AG04449 (cell line): ENCODE results near the gene CSF1.
"Not testable (repeated sequence)": the region's sequence is repeated elsewhere in the genome, so short reads cannot be mapped to it uniquely, and the experiment has no call there.

Experiments used
- CTCF ChIA-PET: fragments of 350-600 bp; formaldehyde crosslinking; extraction: SDS; loops from one replicate; lab custom pipeline; 2021; ENCODE audit warnings: antibody characterized with exemption; lab: Yijun Ruan, JAX
- POLR2A ChIA-PET: fragments of 400-600, 350-600 bp; formaldehyde crosslinking; extraction: SDS; loops from one replicate; lab custom pipeline; 2020; ENCODE audit warnings: antibody characterized with exemption, inconsistent platforms; lab: Yijun Ruan, JAX
- DNase-seq: peaks from one replicate; pipeline ENCODE4 v3.0.0-alpha.2; 2010; ENCODE audit warnings: low read depth, low spot score
- H3K4me3 ChIP-seq: 2 replicates; pipeline ENCODE4 v1.5.1; 2011; ENCODE audit warnings: low read depth, mild to moderate bottlenecking, control low read depth, low read length
- TF ChIP-seq, protein P1 (sequence below): IDR thresholded peaks from one replicate; pipeline ENCODE4 v1.5.1; 2011; ENCODE audit warnings: mild to moderate bottlenecking, moderate library complexity, low read length, control low read depth, inconsistent platforms; ENCODE audit not compliant: insufficient read depth; ENCODE audit errors: missing control alignments

Gene CSF1, protein sequence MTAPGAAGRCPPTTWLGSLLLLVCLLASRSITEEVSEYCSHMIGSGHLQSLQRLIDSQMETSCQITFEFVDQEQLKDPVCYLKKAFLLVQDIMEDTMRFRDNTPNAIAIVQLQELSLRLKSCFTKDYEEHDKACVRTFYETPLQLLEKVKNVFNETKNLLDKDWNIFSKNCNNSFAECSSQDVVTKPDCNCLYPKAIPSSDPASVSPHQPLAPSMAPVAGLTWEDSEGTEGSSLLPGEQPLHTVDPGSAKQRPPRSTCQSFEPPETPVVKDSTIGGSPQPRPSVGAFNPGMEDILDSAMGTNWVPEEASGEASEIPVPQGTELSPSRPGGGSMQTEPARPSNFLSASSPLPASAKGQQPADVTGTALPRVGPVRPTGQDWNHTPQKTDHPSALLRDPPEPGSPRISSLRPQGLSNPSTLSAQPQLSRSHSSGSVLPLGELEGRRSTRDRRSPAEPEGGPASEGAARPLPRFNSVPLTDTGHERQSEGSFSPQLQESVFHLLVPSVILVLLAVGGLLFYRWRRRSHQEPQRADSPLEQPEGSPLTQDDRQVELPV

DNA sequence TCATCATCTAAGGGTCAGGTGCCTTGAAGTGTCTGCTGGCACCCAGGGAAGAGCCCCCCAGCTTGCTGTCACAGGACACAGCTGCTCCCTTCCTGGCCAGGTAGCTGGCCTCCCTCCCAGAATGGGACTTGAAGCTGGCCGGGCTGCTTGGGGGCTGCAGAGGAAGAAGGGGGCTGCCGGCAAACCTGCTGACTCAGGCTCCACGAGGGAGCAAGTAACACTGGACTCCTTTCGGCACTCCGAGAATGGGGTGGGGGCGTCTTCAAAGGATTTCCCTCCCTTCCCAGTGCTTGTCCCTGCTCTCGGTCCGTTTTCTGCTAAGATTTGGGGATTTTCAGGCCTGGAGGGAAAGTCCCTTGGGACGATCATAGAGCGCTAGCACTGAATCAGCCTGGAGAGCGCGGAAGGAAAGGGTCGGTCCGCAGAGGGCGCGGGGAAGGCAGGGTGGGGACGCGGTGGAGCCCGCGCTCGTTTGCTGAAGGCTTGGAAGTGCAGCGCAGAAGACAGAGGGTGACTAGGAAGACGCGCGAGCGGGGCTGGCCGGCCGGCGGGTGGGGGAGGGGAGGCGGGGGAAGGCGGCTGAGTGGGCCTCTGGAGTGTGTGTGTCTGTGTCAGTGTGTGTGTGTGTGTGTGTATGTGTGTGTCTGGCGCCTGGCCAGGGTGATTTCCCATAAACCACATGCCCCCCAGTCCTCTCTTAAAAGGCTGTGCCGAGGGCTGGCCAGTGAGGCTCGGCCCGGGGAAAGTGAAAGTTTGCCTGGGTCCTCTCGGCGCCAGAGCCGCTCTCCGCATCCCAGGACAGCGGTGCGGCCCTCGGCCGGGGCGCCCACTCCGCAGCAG is at the start of gene CSF1:
Gene CSF1 (plus strand): TSS at position 727 of the 840 bp plus-strand sequence. CDS start 175 bp downstream, outside the sequence.
- ChIA-PET POLR2A (interaction anchor here (0.8 kb wide), 1 partner anchor 24 kb away, joined by 3 read pairs; no protein-coding TSS in a partner anchor), CTCF (interaction anchor here (1.2 to 5.2 kb wide), 3 partner anchors 9 to 118 kb away, joined by 4 to 38 read pairs (median 10); partner anchors contain the start of gene AHCYL1)
- peak within 1 kb of the TSS; percentile 97 for H3K4me3 ChIP-seq
- no peak for DNase-seq
- TF ChIP-seq, protein P1, sequence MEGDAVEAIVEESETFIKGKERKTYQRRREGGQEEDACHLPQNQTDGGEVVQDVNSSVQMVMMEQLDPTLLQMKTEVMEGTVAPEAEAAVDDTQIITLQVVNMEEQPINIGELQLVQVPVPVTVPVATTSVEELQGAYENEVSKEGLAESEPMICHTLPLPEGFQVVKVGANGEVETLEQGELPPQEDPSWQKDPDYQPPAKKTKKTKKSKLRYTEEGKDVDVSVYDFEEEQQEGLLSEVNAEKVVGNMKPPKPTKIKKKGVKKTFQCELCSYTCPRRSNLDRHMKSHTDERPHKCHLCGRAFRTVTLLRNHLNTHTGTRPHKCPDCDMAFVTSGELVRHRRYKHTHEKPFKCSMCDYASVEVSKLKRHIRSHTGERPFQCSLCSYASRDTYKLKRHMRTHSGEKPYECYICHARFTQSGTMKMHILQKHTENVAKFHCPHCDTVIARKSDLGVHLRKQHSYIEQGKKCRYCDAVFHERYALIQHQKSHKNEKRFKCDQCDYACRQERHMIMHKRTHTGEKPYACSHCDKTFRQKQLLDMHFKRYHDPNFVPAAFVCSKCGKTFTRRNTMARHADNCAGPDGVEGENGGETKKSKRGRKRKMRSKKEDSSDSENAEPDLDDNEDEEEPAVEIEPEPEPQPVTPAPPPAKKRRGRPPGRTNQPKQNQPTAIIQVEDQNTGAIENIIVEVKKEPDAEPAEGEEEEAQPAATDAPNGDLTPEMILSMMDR, result no peak

DNA sequence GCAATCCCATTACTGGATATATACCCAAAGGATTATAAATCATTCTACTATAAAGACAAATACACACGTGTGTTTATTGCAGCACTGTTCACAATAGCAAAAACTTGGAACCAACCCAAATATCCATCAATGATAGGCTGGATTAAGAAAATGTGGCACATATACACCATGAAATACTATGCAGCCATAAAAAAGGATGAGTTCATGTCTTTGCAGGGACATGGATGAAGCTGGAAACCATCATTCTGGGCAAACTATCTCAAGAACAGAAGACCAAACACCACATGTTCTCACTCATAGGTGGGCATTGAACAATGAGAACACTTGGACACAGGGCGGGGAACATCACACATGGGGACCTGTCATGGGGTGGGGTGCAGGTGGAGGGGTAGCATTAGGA is 49.0 kb upstream of the CSF1 start:
- DNase-seq, H3K4me3 ChIP-seq, CTCF ChIA-PET, POLR2A ChIA-PET: not testable (repeated sequence)

DNA sequence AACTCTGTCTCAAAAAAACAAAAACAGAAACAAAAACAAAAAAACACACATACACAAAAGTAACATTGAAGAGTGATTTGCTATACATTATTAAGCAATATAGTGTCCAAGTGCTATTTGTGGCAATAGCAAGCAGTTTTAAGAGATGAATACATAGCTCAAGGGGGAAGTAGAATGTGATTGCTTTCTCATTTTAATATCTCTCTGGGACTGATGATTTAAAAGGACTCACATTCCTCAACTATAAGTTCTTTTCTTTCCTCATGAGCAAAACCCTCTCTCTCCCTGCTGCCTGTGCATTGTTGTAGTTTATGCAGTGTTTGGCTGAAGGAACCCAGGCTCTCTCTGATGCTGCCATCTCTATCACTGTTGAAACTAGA is 47.0 kb upstream of the CSF1 start:
- peak overlapping the region; percentile 3 for H3K4me3 ChIP-seq
- ChIA-PET CTCF (interaction anchor here (1.4 kb wide), 1 partner anchor 13 kb away, joined by 6 read pairs; no protein-coding TSS in a partner anchor), POLR2A (no interaction called here)
- no peak for DNase-seq
- TF ChIP-seq, protein P1, result no peak

DNA sequence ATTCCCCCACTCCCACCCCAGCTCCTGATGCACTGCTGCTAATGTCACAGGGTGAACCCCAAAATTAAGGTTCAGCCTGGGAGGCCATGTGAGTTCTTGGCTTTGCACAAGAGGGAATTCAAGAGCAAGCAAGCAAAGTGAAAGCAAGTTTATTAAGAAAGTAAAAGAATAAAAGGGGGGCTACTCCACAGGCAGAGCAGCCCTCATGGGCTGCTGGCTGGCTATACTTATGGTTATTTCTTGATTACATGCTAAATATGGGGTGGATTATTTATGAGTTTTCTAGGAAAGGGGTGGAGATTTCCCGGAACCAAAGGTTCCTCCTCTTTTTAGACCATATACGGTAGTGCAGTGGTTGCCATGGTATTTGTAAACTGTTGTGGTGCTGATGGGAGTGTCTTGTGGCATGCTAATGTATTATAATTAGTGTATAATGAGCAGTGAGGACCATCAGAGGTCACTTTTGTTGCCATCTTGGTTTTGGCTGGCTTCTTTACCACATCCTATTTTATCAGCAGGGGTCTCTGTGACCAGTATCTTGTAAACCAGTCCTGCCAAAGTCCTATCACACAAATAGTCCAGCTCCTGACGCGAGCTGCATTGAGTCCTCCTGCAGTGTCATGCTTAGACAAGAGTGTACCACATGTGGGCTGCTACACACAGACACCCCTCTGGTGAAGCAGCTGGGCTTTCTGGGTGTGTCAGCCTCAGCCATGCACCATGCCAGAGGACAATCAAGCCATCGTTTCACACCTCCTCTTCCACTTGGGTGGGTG is 46.4 kb upstream of the CSF1 start:
- DNase-seq, result no peak
- TF ChIP-seq, protein P1, result no peak
- ChIA-PET CTCF (interaction anchor here (1.4 kb wide), 2 partner anchors 13 to 41 kb away, joined by 3 to 6 read pairs; no protein-coding TSS in a partner anchor), POLR2A (no interaction called here)
- H3K4me3 ChIP-seq, result peak overlapping the region; percentile 3

DNA sequence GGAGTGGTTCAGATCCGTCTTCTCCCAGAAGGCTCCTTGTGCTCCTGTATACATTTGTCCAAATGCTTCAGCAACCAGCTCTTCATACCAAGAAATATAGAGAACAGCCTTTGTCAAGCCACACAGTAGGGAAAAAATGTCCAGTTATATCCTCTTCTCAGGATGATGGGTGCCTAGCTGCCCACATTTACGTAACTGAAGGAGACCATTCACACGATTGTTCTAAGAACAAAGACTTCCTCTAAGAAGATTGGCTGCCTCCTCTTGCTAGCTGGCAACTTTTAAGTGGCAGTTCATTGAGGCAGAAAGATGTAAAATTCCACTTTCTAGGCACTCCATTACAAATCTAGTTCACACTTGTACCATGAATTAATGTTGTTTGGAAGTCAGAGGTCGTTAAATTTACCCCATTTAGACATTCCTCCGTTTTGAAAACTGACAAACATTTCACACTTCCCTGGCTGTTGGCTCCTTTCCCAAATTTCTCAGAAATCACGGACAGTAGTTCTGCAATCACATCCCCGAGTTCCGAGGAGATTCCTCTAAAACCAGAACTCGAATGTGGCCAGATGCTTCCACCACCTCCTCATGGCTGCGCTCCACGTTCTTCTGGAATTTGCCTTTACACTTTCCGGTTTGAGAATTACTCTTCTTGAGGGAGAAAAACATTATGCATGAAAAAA is 45.6 kb upstream of the CSF1 start:
- ChIA-PET CTCF (interaction anchor here (0.8 to 1.4 kb wide), 3 partner anchors 14 to 88 kb away, joined by 3 to 6 read pairs (median 3); no protein-coding TSS in a partner anchor), POLR2A (no interaction called here)
- TF ChIP-seq, protein P1, result no peak
- DNase-seq, result no peak
- no peak overlapping the region for H3K4me3 ChIP-seq
